ENCODE data around the gene ETV6. TPM values are rescaled to one million over a fixed set of nuclear protein-coding genes. Genes with fewer than 3 reads are reported as not detected.
"Not testable (repeated sequence)": the region's sequence is repeated elsewhere in the genome, so short reads cannot be mapped to it uniquely, and the experiment has no call there.

ETV6 gene
- total RNA-seq, 2 donors from 2014 or later: 54.6 to 64.3 TPM

DNA sequence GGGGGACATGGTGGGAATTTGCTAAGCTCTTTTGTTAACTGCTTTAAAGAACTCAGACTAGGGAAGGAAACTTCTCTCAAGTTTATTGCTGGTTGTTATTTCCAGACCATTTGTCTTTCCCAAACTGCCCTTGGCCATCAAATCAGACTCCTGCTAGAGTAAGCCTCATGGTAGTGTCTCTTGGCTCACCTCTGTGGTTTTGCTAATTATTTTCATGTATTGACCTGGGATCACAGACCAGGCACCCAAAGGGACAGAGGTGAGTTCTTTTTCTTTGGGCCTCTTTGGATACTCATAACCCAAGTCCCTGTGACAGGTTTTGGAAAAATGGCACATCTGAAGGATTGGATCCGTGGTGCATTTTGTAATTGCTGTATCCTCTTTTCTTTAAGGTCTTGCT, 11.2 kb downstream of the ETV6 start:
- DNase-seq (no peak), ATAC-seq (no peak)
- intact Hi-C loops (cut with DNase I, micrococcal nuclease): no loop called here

DNA sequence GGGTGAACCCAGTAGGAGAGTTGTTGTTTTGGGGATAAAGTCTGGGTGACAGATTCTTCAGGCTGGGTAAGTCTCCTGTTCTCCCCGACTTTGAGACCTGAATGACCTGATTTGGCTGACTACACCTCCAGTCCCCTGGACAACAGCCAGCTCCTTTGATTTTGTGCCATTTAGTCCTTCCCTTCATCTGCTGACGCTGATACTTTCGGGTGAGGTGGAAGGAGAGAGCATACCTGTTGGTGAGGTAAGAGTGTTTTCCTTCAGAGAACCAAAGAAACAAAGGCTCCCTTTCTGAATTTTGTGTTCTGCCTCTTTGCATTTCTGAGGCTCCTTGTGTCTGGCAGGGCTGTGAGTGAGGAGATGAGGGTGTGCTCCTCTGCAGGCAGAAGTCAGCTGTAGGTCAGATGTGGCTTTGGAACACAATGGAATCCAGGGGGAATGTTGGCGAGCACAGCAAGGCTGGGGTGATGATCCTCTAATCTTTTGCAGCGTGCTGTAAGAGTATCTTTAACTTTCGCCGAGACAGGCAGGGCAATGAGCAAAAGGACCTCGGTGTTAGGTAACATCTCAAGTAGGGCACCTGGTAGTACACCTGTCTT, 12.1 kb downstream of the ETV6 start:
- intact Hi-C loops (cut with DNase I, micrococcal nuclease): no loop called here
- no peak for DNase-seq
- ATAC-seq: no peak

DNA sequence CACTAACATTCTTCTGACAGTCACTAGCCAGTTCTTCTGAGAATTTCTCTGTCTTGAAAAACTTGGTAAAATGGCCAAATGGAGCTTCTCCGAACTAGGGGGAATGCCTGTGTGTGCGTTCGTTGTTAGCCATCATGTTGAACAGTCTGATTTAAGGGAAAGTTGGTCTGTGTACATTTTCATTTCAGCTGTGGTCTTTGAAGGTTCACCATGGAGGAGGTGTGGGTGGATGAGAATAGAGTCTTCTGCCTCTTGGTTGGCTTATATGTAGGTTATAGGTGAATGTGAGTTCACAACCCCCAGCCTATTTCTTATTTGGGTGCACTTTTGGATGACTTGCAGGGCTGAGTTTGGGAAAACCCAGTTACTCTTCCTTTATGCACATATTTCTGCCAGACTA, 12.9 kb downstream of the ETV6 start:
- intact Hi-C loops (cut with DNase I, micrococcal nuclease): no loop called here
- DNase-seq: no peak
- no peak for ATAC-seq

DNA sequence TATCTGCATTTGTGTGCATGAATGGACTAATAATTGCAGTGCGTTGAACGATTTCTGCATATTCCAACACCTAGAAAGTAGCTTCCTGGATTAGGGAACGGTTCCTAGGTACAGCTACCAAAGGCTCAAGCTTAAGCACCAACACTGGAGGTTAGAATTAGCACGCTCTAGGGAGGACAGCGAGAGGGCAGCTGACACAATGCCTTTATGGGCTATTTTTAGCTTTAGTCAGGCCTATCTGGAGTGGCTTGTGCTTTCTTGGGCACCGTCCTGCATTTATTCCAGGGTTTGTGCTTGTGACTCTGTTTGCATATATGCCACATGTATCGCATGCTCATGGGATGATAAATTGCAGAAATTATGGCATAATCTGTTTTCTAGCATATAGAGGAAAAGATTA, 13.7 kb downstream of the ETV6 start:
- no peak for ATAC-seq
- intact Hi-C loops (cut with DNase I, micrococcal nuclease): no loop called here

DNA sequence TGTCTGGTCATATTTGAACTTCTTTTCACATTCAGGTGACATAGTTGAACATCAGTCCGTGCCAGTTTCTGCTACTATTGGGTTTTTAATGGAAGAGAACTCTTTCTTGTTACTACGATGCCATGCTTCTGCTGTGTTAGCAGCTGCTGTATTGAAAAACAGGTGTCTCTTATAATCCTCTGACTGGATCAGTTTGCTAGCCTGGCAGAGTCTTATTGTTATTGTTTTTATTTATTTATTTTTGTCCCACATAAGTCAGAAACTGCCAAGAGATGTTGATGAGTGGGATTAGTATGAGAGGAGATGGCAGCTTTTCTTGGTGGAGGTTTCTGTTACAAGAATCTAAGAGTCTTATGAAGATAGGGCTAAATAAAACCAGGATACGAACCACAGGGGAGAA, 14.6 kb downstream of the ETV6 start:
- intact Hi-C loops (cut with DNase I, micrococcal nuclease): no loop called here
- no peak for DNase-seq
- no peak for ATAC-seq

More for the DNA sequence above, 13.7 kb downstream of the ETV6 start:
- no peak for DNase-seq

DNA sequence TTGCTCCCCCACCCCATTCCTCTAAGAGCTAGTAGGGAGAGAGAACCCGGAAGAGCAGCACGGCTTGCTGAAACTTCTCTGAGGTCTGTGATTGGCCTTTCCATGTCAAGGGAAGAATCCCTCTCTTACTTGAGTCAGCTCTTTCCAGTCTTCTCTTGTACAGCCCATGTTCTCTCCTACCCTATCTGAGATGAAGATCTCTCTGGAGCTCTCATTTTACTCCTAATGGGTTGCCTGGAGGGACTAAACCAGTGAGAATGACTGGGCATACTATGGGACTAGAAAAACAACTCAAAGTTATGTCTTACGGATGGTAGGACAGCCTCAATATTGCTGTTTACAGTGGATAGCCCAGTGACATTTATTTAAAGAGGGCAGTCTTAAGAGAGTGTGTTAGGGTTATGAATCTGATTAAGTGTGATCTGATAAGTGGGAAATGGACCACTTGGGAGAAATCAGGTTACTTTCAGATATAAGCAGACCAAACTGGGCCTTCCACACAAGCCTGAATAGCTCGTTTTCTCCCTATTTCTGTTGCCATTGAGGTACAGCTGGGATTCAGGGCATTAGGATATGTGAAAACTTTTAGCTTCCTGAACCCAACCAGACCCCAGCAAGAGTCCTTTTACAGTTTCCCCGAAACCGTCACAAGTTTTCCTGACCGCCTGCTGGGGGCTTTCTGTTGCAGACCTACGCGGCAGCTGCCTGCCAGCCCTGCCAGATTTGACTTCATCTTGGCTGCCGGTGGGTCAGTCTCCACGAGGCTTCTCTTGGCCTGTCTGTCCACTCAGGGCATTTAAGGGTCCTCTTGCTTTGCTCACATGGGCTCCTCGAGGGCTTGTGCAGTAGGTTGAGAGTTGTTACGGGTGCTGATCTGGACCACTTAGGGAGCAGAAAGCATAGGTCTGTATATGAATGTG, 16.9 kb downstream of the ETV6 start:
- ATAC-seq (no peak), DNase-seq (no peak)
- intact Hi-C loops (cut with DNase I, micrococcal nuclease): no loop called here

DNA sequence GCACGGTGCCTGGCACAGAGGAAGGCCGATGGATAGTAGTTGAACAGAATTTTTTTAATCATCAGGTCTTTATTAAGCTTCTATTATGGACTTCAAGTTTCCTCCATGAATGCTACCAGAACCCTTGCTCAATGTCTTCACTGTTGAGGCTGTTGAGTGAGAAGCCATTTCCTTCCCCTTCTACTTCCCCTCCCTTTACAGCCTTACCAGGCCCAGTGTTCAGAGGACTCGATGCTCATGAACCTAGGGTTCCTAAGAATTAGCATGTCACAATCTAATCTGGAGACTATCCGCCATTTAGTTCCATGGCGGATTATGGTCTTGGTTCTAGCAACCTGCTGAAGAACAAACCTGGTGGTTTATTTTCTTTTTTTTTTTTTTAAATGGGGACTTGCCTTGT, 17.7 kb downstream of the ETV6 start:
- DNase-seq (no peak), ATAC-seq (no peak)
- intact Hi-C loops (cut with DNase I, micrococcal nuclease): no loop called here

DNA sequence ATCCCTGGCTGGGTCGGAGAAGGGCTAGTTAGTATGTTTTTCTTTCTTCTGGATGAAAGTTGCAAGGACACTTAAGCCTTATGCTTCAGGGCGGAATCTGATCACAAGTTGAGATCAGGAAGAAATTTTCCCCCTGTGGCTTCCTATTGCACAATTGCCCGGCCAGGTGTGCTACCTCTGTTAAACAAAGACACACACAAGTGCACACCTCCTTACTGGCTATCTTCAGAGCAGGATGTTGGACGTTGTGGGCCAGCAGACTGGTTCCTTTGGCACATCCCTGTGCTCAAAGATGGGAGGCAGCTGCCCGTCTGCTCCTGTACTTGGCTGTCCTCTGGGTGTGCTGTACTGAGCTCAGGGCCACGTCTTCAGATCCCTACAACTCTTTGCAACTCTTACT, 19.1 kb downstream of the ETV6 start:
- intact Hi-C loops (cut with DNase I, micrococcal nuclease): no loop called here
- ATAC-seq (no peak), DNase-seq (no peak)

DNA sequence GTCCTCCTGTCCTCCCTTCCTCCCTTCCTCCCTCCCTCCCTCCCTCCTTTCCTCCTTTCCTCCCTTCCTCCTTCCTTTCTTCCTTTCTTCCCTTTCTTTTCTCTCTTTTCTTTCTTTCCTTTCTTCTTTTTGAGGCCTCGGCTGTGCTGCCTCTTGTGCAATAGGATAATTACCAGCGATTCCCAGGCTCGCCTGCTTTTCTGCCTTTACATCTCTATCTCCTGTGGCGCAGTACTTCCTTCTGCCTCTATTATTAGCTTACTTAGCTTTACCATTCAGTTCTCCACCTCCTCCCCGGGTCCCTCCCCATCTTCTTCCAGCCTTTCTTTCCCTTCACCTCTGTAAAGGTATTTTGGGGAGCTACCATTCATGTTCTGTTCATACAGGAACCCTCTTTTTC, 19.9 kb downstream of the ETV6 start:
- no peak for ATAC-seq
- intact Hi-C loops (cut with DNase I, micrococcal nuclease): no loop called here
- no peak for DNase-seq

DNA sequence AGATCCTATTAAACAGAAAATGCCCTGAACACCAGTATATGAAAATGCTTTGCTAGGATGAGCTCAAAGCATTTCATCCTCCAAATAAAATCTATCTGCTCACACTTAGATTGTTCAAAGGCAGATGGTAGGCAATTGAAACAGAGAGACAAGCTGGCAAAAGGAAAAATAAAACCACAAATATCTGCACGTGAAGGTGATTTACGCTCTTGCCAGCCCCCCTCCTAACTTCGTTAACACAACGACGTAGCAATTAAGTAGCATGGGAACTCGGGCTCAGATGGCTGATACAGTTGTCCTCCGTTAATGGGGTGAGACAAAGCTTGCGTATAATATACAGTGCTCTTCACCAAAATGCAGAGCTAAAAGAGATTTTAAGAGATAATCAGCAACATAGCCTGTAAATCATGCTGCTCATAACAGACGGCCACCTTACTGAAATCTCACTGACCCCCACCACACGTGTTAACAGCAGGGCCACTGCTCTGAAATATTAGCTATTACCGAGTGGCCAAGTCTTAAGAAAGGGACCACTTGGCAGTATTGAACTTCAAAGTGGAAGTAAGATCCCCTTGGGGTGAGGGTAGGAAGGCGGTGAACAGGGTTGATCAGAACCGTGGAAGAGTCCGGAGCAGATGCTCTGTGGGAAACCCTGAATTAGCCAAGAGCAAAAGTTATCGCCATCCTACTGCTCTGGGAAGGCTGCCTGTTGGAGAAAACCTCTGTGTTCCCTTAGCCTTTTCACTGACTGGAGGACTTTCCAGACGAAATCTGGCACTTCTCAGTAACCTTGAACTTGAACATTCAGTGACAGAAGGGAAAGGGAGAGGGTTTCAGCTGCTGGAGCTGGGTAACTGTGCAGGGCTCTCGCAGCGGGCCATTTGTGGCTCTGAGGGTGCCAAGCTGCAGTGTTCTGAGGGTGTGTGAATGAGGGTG, 23.1 kb downstream of the ETV6 start:
- intact Hi-C loops (cut with DNase I, micrococcal nuclease): no loop called here
- DNase-seq (no peak), ATAC-seq (no peak)

DNA sequence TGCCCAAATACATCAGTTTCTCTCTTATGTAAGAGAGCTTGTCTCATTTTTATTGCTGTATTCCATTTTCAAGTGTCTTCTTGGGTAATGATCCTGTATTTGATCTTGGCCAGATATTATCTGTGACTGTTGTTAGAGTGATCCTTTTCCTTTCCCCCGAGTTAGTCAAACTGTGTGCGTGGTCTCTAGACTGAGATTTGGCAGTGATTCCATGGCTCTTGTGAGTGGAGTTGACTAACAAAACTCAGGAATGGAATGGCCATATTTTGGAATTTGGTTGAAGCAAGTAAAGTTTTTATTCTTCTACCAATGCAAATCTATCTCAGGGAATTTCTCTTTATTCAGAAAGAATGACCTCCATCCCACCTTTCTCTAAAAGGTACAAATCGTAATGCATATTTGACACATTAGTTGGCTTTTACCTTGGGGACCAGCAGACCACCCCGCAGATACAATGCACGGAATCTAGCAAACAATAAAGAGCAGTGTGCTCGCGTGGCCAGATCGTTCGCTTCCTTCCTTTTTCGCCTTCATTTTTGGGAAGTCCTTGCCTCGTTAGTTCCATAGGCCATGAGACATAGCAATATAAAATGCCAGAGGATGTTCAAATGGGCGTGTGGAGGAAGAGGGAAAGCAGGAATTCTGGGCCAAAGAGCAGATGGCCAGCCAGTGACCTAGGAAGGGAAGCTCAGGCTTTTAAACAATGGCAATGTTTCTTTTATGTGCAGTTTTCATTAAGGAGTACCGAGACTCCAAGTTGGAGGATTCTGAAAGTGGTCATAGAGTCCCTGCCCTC, 24.4 kb downstream of the ETV6 start:
- no peak for DNase-seq
- ATAC-seq: peak; percentile 45
- intact Hi-C loops (cut with DNase I, micrococcal nuclease): no loop called here

DNA sequence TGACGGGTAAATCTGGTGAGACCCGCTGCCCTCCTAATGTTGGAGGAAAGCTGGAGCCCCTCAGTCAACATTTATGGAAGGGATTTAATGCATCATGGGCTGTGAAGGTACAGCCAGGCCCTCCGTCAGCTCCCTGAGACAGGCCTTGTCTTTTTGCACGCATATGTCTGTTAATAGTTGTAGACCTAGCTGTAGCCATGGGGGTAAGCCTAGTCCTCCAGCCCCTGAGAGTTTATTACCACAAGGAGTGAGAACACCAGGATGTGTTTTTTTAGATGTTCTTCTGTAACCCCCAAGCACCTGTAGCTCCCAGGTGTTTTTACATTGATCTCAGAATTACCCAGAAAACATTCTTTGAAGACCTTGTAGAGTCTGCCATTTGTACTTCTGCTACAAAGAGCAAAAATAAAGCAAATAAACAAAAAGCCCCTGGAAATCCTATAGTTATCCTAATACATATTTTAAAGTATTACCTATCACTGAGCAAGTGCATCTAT, 25.5 kb downstream of the ETV6 start:
- intact Hi-C loops (cut with DNase I, micrococcal nuclease): no loop called here
- DNase-seq (no peak), ATAC-seq (no peak)

DNA sequence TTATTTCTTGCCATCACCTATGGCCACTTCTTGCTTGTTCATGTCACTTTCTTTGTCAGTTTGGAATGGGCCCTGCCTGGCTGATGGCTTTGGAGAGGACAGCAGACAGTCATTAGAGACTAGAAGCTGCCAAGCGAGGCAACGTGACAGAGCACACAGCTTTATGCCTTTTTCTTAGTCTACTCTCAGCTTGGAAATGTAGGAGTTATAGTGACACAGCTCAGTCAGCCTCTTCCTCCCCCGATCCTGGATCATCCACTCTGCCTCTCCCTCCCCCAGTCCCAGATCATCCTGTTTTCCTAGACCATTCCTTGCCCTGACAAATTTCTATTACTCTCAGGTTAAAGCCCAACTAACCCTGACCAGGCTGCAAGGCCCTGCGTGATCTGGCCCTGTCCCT, 26.6 kb downstream of the ETV6 start:
- intact Hi-C loops (cut with DNase I, micrococcal nuclease): no loop called here
- ATAC-seq (no peak), DNase-seq (no peak)

DNA sequence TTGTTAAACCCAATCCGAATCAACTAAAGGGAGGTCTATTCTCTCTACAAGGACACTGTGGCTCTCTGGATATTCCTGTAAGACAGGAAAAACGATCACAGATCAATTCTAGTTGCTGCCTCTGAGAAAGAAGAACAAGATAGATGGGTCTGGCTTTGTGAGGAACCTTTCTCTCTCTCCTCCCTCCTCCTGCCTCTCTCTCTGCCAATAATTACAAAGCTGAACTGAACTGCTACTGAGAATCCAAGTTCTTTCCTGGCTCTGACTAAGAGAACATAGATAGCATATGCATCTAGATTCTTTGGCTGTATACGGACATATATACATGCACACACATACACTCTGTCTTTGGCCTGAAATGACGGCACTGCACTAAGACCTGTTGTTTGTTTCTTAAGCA, 27.6 kb downstream of the ETV6 start:
- intact Hi-C loops (cut with DNase I, micrococcal nuclease): no loop called here
- DNase-seq (no peak), ATAC-seq (no peak)

DNA sequence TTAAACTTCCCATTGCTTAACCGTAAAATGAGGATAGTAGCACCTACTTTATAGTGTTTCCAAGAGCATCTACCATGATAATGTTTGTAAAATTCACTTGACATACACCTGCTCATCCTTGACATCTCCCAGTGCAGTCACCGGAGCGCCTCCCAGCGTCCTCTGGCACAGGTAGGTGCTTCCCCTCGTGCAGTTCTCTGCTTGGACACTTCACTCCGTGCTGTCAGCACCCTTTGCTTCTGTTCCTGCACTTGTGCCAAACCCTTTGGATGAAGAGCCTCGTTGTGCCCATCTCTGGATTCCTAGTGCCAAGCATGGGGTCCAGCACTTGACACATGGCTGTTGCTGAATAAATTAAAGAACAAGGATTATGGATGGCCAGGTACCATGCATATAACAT, 28.3 kb downstream of the ETV6 start:
- DNase-seq: no peak
- ATAC-seq: no peak
- intact Hi-C loops (cut with DNase I, micrococcal nuclease): no loop called here

DNA sequence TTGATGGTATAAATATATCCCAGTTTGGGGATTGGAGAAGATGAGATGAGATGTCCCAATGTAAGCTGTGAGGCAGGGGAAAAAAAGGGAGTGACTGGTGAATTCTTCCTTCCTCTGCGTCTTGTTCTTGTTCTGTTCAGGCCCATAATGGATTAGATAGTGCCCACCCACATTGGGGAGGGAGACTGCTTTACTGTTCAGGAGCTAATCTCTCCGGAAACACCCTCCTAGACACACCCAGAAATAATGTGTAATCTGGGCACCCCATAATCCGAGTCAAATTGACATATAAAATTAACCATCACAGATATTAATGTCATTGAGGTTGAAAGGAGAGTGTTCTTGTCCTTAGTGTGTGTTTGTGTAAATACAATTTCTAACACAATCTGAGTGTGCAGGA, 29.3 kb downstream of the ETV6 start:
- intact Hi-C loops (cut with DNase I, micrococcal nuclease): no loop called here
- DNase-seq (no peak), ATAC-seq (no peak)

DNA sequence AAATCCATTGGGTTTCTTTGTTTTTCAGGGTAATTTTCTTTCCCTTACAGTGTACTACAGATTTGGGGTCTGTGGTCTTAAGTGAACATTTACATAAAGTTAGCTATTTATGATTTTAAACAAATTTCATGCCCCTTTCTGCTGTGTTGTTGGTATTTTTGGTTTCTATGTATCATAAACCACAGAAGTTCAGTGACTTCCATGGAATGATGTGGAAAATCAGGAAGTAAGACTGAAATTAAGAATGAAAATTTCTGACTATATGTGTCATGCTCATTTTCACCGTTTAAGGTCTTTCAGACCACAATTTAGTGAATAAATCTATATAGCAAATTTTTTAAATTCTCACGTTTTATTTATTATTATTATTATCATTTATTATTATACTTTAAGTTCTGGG, 31.7 kb downstream of the ETV6 start:
- DNase-seq: no peak
- ATAC-seq: no peak
- intact Hi-C loops (cut with DNase I, micrococcal nuclease): no loop called here

DNA sequence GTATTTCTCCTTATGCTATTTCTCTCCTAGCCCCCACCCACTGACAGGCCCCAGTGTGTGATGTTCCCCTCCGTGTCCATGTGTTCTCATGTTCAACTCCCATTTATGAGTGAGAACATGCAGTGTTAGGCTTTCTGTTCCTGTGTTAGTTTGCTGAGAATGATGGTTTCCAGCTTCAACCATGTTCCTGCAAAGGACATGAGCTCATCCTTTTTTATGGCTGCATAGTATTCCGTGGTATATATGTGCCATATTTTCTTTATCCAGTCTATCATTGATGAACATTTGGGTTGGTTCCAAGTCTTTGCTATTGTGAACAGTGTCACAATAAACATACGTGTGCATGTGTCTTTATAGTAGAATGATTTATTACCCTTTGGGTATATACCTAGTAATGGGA, 32.2 kb downstream of the ETV6 start:
- ATAC-seq; intact Hi-C loops (cut with DNase I, micrococcal nuclease); DNase-seq: not testable (repeated sequence)

DNA sequence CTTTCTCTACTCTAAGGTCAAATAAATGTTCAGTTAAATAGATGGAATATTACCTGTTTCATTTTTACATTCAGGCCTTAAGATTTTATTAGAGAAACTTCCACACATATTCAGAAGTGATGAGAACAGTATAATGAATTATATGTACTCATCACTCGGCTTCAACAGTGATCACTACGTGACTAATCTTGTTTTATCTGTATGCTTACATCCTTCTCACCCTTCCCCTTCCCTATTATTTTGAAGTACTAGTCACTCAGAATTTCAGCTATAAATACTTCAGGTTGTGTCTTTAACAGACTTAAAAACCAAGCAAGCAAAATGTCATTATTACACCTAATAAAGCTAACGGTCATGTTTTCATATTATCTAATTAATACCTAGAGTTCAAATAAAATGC, 34.9 kb downstream of the ETV6 start:
- ATAC-seq: no peak
- intact Hi-C loops (cut with DNase I, micrococcal nuclease): no loop called here

More for the DNA sequence above, 34.9 kb downstream of the ETV6 start:
- no peak for DNase-seq

All from left colon (tissue), 2 donors.